Gastrocnemius medialis (tissue), 4 donors: ENCODE data around the gene TMEM139.

Experiments used
- POLR2A ChIP-seq, 2 donors: fragments of 450-650 bp; IDR thresholded peaks; one replicate each; pipeline ENCODE4 v1.6.1; 2017; ENCODE audit warnings: antibody characterized with exemption in 2 of 2, mild to moderate bottlenecking in 2 of 2, moderate library complexity in 2 of 2
- TF ChIP-seq, protein P1 (sequence below), 5 experiments: fragments of 450-650 bp in 3 of 5; fragments of 200-600 bp in 2 of 5; sonication (generic) in 2 of 5; IDR thresholded peaks in 4 of 5; conservative IDR thresholded peaks in 1 of 5; 1 replicate in 4 of 5; 2 replicates in 1 of 5; pipeline ENCODE4 v1.5.1; 2016 to 2019; ENCODE audit warnings: antibody characterized with exemption in 5 of 5, mild to moderate bottlenecking in 3 of 5, moderate library complexity in 3 of 5

- TF ChIP-seq, protein P1, sequence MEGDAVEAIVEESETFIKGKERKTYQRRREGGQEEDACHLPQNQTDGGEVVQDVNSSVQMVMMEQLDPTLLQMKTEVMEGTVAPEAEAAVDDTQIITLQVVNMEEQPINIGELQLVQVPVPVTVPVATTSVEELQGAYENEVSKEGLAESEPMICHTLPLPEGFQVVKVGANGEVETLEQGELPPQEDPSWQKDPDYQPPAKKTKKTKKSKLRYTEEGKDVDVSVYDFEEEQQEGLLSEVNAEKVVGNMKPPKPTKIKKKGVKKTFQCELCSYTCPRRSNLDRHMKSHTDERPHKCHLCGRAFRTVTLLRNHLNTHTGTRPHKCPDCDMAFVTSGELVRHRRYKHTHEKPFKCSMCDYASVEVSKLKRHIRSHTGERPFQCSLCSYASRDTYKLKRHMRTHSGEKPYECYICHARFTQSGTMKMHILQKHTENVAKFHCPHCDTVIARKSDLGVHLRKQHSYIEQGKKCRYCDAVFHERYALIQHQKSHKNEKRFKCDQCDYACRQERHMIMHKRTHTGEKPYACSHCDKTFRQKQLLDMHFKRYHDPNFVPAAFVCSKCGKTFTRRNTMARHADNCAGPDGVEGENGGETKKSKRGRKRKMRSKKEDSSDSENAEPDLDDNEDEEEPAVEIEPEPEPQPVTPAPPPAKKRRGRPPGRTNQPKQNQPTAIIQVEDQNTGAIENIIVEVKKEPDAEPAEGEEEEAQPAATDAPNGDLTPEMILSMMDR (IDR thresholded peaks at IDR 0.05 in 4 of 5, conservative IDR thresholded peaks at IDR 0.05 in 1 of 5): no peak
- no peak for TF ChIP-seq POLR2A (IDR thresholded peaks at IDR 0.05)
Measured at GRCh38 chr7:143271240-143271639, 13.5 kb upstream of the TMEM139 start.
